DND-41 (cell line): ENCODE data around the gene PSMD13.
A peak's percentile ranks its signal among the peaks of the same experiment; 100 is the strongest.

Experiments used
- ATAC-seq: fragments of 200-7000 bp; cut with Tn5 transposase; 3 replicates; pipeline ENCODE4 v1.9.1; 2021; ENCODE audit warnings: low read depth; ENCODE audit not compliant: insufficient read depth
- DNase-seq: peaks from one replicate; pipeline ENCODE4 v3.0.0-alpha.2; 2020
- H2AFZ ChIP-seq: 2 replicates; pipeline ENCODE4 v1.6.0; 2012; ENCODE audit warnings: low read depth, low read length
- H3K27ac ChIP-seq: 2 replicates; pipeline ENCODE4 v1.5.1; 2012; ENCODE audit warnings: low read length, inconsistent platforms
- H3K27me3 ChIP-seq: fragments of 200-600 bp; sonication (generic); 2 replicates; pipeline ENCODE4 v1.6.0; 2012; ENCODE audit warnings: low read length, mild to moderate bottlenecking, inconsistent platforms; ENCODE audit not compliant: insufficient read depth, poor library complexity
- H3K36me3 ChIP-seq: 2 replicates; pipeline ENCODE4 v1.5.1; 2012; ENCODE audit warnings: low read length, inconsistent platforms; ENCODE audit not compliant: insufficient read depth
- H3K4me1 ChIP-seq: 2 replicates; pipeline ENCODE4 v1.5.1; 2012; ENCODE audit warnings: mild to moderate bottlenecking, low read length; ENCODE audit not compliant: insufficient read depth
- H3K4me2 ChIP-seq: 2 replicates; pipeline ENCODE4 v1.6.0; 2012; ENCODE audit warnings: mild to moderate bottlenecking, moderate library complexity, low read length, inconsistent platforms; ENCODE audit not compliant: insufficient read depth
- H3K4me3 ChIP-seq, 2 experiments: fragments of 200-600 bp in 1 of 2; shearing (Covaris generic) in 1 of 2; 2 replicates each; pipeline ENCODE4 v1.5.1; 2012 to 2016; ENCODE audit warnings: inconsistent platforms in 2 of 2, low read length in 2 of 2, mild to moderate bottlenecking in 2 of 2, low read depth in 1 of 2, moderate library complexity in 1 of 2
- H3K79me2 ChIP-seq: 2 replicates; pipeline ENCODE4 v1.6.0; 2012; ENCODE audit warnings: low read length, inconsistent platforms; ENCODE audit not compliant: insufficient read depth
- H3K9ac ChIP-seq: 2 replicates; pipeline ENCODE4 v1.6.0; 2012; ENCODE audit warnings: low read depth, mild to moderate bottlenecking, inconsistent platforms, low read length, moderate library complexity
- H3K9me3 ChIP-seq: 2 replicates; pipeline ENCODE4 v1.5.1; 2012; ENCODE audit warnings: low read length, moderate library complexity, mild to moderate bottlenecking, inconsistent platforms; ENCODE audit not compliant: insufficient read depth, severe bottlenecking
- H4K20me1 ChIP-seq: 2 replicates; pipeline ENCODE4 v1.6.0; 2012; ENCODE audit warnings: low read length; ENCODE audit not compliant: insufficient read depth
- EZH2 ChIP-seq: IDR thresholded peaks from 3 replicates; pipeline ENCODE4 v1.6.1; 2012; ENCODE audit warnings: borderline replicate concordance, low read depth, mild to moderate bottlenecking, moderate library complexity, low read length, inconsistent platforms; ENCODE audit not compliant: severe bottlenecking
- TF ChIP-seq, protein P1 (sequence below): IDR thresholded peaks from 2 replicates; pipeline ENCODE4 v1.5.1; 2012; ENCODE audit warnings: borderline replicate concordance, low read length, moderate library complexity, mild to moderate bottlenecking; ENCODE audit not compliant: poor library complexity, severe bottlenecking; ENCODE audit errors: extremely low read depth

PSMD13 gene

DNA sequence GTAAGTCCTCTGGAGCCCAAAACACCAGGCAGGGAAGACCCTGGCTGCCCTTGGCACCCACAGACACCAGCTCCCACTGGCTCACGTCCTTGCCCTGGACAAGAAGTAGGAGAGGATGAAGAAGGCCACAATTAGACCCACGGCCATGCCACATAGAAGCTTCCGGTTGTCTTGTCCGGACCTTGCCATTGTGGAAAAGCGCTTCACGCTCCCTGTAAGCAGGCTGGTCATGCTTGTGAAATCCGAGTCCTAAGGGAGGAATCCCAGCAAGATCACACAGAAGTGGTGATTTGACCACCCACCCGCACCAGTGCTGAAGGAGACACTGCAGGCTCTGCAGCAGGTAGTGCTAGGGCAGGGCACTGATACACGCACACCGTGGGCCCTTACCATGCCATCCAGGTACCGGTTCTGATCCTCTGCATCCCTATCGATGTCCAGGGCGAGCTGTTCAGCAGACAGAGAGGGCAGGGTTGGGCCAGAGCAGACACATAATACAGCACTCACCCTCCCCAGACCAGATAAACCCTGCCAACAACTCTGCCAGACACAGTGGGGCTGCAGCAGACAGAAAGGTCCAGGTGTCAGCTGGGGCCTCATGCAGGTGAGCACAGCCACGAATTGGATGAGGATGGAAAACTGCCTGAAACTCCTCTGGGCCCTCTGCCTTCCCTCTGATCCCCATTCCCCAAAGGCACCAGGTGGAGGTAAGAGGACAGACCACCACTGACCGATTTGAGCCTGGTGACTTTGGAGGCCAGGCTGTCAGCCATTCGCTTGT, 31.4 kb upstream of the PSMD13 start:
- Histone ChIP-seq H3K4me1 (peaks cover 32% of the 10 kb centered on the region), H3K4me3 (peak overlapping the region in 1 of 2 experiments; percentile 89; a peak in 1 of 4 replicates), H3K4me2 (peak overlapping the region; percentile 96), H3K27ac (no peak overlapping the region), H3K9me3 (no peaks in the 10 kb centered on the region), H4K20me1 (peaks cover 46% of the 10 kb centered on the region), H2AFZ (no peak overlapping the region), H3K9ac (peak overlapping the region; percentile 91; the same call in 1 of the 2 replicates), H3K36me3 (peaks cover 37% of the 10 kb centered on the region), H3K79me2 (peaks cover 51% of the 10 kb centered on the region), H3K27me3 (no peaks in the 10 kb centered on the region)
- DNase-seq: peak; percentile 4
- TF ChIP-seq EZH2: no peak
- TF ChIP-seq, protein P1, sequence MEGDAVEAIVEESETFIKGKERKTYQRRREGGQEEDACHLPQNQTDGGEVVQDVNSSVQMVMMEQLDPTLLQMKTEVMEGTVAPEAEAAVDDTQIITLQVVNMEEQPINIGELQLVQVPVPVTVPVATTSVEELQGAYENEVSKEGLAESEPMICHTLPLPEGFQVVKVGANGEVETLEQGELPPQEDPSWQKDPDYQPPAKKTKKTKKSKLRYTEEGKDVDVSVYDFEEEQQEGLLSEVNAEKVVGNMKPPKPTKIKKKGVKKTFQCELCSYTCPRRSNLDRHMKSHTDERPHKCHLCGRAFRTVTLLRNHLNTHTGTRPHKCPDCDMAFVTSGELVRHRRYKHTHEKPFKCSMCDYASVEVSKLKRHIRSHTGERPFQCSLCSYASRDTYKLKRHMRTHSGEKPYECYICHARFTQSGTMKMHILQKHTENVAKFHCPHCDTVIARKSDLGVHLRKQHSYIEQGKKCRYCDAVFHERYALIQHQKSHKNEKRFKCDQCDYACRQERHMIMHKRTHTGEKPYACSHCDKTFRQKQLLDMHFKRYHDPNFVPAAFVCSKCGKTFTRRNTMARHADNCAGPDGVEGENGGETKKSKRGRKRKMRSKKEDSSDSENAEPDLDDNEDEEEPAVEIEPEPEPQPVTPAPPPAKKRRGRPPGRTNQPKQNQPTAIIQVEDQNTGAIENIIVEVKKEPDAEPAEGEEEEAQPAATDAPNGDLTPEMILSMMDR: no peak
- ATAC-seq: no peak

DNA sequence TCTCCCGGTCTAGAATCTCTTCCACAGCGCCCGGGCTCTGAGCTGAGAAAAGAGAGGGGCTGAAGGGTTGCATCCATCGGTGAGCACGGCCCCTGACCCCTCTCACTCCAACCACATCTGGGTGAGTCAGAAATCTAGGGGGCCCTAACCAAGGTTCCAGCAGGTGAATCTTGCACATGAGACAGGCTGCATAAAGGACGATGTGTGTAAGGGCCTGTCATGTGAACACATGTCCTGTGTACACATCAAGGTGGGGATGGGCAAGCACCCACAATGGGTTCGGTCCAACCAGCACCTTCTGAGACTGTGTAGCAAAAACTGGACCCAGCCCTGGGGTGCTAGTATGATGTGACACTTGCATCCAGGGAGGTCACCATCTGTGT, 30.8 kb upstream of the PSMD13 start:
- H3K9me3 ChIP-seq: no peaks in the 10 kb centered on the region
- peak; percentile 3 for DNase-seq
- peak overlapping the region; percentile 89 to 90; a peak in 3 of 4 replicates for H3K4me3 ChIP-seq
- no peak for ATAC-seq
- peak overlapping the region; percentile 78; the same call in 1 of the 2 replicates for H3K27ac ChIP-seq
- no peak overlapping the region for H2AFZ ChIP-seq
- peaks cover 42% of the 10 kb centered on the region for H3K36me3 ChIP-seq
- H3K4me1 ChIP-seq: peaks cover 38% of the 10 kb centered on the region
- peaks cover 57% of the 10 kb centered on the region for H3K79me2 ChIP-seq
- H3K4me2 ChIP-seq: peak overlapping the region; percentile 96
- TF ChIP-seq EZH2: no peak
- TF ChIP-seq, protein P1: no peak
- H3K9ac ChIP-seq: peak overlapping the region; percentile 91
- H3K27me3 ChIP-seq: no peaks in the 10 kb centered on the region
- peaks cover 52% of the 10 kb centered on the region for H4K20me1 ChIP-seq

DNA sequence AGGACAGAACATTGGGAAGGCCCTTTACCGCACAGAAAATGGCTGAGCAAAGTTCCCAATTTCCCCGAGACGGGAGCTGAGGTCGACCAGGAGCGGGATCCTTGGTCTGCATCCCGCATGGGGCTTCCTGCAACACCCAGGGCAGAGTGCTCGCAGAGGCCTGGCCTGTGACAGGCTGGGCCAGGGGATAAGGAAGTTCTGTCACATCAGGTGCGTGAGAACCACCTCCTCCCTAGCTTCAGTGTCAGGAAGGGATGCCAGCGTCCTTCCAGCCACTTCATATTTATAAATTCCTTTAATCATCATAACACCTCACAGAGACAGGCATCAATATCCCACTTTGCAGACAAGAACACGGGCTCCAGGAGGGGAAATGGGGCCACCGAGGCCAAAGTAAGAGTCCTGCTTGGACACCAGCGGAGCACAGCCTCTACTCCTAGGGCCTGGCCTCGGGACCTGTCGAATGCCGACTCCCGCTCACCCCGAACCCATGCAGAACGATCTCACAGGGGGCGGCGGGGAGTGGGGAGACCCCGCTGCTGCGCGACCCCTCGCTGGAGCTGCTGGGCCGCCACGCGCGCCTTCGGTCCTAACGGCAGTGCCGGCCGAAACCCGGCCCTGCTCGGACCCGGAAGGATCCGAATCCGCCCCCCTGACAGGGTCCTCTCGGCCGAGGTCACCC, 30.1 kb upstream of the PSMD13 start:
- peak; percentile 29 for DNase-seq
- Histone ChIP-seq H3K79me2 (peaks cover 60% of the 10 kb centered on the region), H3K27me3 (no peaks in the 10 kb centered on the region), H4K20me1 (peaks cover 57% of the 10 kb centered on the region), H3K9ac (peak overlapping the region; percentile 91), H3K4me3 (peak overlapping the region; percentile 89 to 90), H3K9me3 (no peaks in the 10 kb centered on the region), H3K4me1 (peaks cover 44% of the 10 kb centered on the region), H2AFZ (peak overlapping the region; percentile 78), H3K4me2 (peak overlapping the region; percentile 96), H3K27ac (peak overlapping the region; percentile 78), H3K36me3 (peaks cover 49% of the 10 kb centered on the region)
- no peak for ATAC-seq
- TF ChIP-seq, protein P1: no peak
- TF ChIP-seq EZH2: no peak
